Measurements from ENCODE around the gene SORCS2.

DNA sequence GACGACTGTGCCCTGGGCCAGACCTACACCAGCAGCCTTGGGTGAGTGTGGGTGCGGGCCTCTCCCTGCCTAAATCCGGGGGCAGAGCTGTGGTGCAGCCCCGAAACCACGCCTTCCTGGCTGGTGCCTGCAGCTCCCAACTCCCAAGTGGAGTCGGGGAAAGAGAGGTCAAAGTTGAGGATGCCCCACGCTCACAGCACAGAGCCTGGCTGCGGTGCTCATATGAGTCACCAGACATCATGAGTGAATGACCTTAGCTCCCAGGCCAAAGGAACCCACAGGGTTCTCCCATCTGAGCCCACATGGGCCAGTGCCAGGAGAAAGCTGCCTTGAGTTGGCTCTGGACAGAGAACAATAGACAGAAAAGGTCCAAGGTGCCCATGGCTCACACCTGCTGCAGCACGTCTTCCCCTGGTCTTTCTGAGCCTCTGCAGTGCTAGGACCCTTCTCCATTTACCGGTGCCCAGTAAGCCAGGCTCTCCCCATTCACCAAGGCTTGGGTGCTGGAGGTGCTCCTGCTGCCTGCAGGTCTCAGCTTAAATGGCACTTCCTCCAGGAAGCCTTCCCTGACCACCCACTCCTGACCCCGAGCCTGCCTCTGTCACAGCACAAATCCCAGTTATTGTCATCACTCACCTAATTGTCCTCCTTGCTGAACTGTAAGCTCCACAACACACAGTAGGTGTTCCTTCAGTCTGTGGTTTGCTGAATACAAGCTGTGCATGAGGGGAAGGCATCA, 523.1 kb downstream of the SORCS2 start:
- TF ChIP-seq, protein P1, sequence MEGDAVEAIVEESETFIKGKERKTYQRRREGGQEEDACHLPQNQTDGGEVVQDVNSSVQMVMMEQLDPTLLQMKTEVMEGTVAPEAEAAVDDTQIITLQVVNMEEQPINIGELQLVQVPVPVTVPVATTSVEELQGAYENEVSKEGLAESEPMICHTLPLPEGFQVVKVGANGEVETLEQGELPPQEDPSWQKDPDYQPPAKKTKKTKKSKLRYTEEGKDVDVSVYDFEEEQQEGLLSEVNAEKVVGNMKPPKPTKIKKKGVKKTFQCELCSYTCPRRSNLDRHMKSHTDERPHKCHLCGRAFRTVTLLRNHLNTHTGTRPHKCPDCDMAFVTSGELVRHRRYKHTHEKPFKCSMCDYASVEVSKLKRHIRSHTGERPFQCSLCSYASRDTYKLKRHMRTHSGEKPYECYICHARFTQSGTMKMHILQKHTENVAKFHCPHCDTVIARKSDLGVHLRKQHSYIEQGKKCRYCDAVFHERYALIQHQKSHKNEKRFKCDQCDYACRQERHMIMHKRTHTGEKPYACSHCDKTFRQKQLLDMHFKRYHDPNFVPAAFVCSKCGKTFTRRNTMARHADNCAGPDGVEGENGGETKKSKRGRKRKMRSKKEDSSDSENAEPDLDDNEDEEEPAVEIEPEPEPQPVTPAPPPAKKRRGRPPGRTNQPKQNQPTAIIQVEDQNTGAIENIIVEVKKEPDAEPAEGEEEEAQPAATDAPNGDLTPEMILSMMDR (IDR thresholded peaks at IDR 0.05; ENCODE audit: low read depth, low read length, poor library complexity, severe bottlenecking), result no peak
- TF ChIP-seq EZH2phosphoT487 (IDR thresholded peaks at IDR 0.05; ENCODE audit: borderline replicate concordance, low read length), result no peak

Data from DOHH2 (cell line).